DMS153 treated with DMSO at 0.1 percent for 48 hours (cell line): ENCODE results near the gene CDH23.

Experiments
- DNase-seq: peaks from one replicate; lab custom pipeline; 2025; ENCODE audit not compliant: unreplicated experiment; lab: John Stamatoyannopoulos, UW

The CDH23 gene

DNA sequence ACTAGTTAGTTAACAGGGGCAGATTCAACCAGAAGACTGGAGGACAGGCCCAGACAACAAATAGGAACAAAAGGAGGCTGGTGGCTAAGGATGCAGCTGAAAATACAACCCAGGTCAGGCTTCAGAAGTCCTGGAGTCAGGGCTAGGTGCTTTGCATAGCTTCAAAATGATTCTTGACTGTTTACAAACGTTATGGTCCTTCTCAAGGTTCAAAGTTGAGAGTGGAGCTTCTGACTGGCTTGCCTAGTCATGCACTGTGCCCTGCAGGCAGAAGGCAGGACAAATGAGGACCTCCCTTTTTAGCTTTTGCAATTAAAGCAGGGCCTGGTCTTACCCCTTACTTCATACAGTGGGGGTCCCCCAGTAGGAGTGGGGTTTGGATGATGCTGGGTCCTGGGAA, 4.4 kb upstream of the CDH23 start:
- DNase-seq, result no peak

DNA sequence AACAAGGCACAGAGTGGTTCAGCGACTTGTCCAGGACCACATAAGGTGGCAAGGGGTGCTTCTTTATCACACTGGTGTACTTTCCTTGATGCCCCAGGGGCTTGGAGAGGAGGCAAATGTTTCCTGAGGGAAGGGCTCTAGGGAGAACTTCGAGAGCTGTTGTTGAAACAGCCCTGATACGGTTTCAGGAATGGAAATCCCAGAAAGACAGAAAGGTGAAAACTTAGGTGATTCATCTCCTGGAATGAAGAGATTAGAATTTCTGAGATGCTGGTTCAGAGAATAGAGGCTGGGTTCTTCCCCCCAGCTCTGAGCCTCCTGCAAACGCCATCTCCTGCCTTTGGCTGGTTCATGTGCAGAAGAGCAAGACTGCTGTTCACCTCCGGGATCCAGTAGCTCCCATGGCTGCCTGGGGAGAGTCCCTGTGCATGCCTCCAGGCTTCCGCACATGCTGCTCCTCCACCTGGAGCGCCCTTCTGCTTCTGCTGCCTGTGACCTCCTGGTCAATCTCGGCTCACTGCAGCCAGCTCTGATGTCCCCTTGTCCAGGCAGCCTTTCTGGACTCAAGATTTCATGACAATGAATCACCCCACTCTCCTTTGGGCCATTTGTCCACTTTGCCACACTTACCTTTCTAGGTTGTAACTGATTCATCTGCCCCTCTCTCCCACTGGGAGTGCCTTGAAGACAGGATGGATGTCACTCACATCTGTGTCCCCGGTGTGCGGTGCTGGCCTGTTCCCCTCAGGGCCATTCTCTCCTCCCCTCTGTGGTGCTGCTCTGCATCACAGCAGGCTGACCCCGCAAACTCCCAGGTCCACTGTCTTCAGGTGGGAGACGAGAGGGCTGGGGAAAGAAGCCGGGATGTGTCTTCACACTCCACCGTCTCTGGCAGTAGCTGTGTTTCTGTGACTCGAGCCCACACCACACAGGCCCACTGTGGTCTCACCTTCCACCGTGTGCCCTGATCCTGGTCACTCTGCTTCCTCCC, 3.6 kb upstream of the CDH23 start:
- DNase-seq, result no peak

DNA sequence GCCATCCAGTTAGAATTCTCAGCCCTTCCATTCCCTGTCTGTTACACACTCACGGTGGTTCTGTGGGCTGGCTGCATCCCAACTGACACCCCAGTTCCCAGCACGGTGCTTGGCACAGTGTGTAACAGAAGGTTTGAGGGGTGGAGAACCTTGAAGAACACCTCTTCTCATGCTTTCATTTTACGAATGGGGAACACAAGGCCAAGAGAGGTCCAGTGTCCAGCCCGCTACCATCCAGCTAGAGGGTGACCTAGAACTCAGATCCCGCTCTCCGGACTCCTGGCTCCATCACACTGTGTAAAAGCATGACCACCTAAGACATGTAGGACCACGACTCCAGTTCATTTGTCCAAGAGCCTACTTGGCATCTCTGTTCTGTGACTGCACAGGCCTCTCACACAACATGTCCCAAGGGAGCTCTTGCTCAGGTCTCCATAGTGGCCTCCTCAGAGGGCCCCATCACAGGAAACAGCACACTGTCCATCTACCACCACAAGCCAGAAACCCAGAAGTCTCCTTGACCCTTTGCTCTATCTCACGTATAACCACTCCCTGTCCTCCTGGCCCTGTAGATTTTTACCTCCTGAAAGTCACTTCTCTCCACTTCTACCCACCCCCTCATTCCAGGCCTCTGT, 2.8 kb upstream of the CDH23 start:
- no peak for DNase-seq

DNA sequence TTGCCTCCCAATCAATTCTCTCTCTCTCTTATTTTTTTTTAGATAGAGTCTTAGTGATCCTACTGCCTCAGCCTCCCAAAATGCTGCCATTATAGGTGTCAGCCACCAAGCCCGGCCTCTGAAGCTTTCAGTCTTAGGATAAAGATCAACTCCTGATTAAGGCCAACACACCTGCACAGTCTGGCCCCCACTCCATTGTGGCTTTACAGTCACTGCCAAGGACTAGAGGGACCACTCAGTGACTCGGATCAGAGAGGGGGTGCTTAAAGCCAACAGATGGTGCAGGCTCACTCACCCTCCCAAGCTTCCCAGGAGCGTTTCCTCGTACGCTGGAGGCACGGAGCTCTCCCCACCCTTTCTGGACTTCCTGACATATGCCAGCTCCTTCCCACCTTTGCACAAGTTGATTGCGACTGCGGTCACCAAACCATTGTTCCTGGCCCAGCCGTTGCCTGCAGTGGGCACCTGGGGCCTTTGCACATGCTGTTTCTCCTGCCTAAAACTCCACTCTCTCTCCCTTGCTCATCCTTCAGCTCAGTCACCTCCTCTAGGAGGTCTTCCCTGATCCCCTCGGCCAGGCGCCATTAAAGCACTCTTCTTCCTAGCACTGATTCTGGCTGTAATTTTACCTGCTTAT, 1.7 kb upstream of the CDH23 start:
- DNase-seq, result no peak

DNA sequence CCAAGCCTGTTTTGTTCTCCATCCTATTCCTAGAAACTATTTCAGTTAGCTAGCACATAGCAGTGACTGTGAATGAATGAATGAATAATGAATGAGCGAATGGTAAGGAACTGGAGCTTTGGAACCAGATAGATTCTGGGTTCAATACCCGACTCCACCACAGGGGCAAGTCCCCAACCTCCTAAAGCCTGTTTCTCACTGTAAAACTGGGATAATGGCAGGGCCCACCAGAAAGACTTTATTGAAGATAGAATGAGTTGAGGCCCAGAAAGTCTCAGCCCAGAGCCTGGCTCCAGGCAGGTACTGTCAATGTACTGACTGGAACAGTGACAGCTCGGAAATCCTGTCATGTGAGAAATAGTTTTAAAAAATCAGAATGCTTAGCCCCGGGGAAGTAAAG, 1.1 kb upstream of the CDH23 start:
- DNase-seq, result no peak

DNA sequence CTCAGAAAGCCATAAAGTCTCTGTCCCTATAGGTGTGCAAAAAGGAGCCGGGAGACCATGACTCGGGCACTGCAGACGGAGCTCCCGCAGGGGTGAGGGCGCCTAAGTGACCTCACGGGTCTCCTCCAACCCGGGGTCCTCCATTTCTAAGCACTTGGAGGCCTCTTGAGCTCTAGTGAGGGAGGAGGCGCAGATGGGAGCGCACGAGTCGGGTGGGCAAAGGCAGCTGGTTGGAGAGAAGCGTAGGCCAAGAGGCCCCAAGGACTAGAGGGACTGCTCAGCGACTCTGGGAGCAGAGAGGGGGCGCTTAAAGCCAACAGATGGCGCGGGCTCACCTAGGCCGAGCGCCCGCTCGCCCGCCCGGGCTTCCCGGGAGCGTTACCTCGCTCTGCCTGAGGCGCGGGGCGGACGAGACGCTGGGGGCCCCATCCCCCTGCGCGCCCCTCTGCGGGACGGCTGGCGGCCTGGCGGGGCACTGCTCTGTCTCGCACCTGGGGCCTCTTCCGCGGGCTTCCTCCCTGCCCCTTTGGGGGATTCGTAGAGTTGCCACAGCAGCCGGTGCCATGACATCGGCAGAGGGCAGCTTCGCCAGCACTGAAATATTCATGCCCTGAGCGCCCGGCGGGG, 523 bp upstream of the CDH23 start:
- peak; percentile 54 for DNase-seq

DNA sequence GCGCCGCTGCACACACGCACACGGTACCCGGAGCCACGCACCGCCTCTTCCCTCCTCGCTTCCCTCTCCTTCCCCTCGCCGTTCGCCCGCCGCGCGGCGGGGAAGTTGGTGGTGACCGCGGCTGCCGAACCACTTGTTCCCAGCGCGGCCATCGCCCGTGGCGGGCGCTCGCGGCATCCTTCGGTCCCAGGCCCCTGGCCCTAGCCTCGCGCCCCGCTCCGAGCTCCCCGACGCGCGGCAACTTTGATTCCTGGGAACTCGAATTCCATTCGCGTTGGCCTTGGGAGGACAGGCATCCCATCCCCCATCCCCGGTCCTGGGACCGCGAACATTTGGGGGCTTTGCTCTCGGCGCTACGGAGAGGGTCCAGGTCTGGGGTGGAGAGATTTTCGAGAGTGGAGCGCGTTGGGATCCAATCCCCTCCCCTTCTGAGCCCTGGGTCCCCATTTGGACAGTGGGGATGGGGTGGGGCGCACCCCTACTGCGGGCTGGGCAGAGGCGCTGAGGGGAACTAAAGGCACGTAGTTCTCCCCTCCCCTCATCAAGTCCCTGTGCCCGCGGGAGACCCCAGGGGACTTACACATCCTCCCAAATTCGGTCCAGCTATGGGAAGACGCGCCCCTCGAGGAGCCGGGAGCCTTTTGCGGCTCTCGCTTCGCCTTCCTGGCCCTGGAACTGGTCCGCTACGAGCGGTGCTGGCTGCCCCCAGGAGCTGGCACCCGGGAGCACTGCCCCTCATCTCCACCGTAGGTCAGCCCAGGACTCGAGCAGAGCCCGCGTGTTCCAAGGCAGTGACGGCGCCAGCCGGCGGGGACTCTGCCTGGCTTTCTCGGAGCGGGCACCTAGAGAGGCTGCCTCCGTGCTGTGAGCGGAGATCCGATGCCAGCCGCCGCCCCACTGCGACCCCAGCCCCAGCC, 834 bp downstream of the CDH23 start:
- DNase-seq, result no peak

DNA sequence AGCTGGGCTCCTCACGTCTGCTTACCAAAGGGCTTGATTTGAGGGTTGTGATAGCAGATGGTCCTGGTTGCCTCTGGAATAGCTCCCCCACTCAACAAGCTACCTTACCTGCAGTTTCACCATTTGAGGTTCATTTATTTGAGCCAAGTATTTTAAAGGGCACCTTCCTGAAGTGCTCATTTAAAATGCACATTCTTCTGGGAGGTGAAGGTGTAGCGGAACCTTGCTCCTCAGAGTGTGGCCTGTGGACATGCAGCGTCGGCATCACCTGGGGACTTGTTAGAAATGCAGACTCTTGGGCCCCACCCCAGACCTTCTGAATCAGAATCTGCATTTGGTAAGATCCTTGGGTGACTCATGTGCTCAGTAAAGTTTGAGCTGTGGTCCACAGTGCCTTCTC, 2.3 kb downstream of the CDH23 start:
- DNase-seq, result no peak

DNA sequence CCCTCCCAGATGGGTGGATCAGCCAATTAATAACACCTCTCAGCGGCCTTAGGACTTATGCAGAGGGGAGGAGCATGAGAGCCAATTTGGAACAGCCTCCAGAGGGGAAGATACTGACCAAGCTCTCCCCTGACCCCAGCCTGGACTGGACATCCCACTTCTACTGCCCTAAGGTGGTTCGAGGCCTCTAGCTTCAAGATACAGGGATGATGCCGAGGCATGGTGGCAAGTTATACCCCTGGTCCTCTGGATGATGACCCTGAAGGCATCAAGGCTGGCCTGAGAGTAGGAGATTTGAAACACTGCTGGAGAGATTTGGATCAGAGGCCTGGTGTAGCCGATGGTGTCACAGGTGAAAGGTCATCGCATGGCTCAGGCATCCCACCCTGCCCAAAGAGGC, 3.2 kb downstream of the CDH23 start:
- no peak for DNase-seq

DNA sequence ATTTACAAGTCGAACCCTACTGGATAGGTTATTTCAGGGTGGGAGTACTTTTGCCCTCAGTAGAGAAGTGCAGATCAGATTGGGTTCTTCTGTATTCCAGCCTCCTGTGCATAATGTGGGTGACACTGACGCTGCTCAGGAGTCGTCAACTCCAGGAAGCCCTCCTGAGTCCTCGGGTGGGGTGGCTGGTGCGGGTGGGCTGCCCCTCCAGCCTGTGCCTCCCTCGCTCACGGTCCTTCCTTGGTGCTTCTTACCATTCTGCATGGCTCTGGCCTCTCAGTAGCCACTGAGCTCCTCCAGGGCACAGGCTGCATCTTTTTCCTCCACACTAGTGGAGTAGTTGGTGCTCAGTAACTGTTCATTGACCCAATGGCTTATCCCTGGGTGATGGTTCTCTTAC, 4.3 kb downstream of the CDH23 start:
- no peak for DNase-seq

DNA sequence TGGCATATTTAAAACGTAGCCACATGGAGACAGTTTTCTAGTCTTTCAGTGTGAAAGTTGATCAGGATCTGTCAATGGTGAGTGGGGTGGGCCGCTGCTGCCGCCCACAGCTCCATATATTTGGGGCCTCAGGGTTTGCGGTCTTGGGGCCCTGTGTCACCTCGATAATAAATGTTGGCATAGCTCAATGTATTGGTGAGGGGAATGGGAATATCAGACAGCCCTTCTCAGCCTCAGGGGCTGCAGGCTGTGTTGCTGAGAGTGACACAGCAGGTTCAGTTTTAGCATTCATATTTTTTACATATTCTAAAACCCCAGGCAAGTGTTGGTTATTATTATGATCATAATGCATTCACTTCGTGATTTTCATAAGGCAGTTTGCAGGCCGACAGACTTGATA, 5.3 kb downstream of the CDH23 start:
- DNase-seq, result no peak

DNA sequence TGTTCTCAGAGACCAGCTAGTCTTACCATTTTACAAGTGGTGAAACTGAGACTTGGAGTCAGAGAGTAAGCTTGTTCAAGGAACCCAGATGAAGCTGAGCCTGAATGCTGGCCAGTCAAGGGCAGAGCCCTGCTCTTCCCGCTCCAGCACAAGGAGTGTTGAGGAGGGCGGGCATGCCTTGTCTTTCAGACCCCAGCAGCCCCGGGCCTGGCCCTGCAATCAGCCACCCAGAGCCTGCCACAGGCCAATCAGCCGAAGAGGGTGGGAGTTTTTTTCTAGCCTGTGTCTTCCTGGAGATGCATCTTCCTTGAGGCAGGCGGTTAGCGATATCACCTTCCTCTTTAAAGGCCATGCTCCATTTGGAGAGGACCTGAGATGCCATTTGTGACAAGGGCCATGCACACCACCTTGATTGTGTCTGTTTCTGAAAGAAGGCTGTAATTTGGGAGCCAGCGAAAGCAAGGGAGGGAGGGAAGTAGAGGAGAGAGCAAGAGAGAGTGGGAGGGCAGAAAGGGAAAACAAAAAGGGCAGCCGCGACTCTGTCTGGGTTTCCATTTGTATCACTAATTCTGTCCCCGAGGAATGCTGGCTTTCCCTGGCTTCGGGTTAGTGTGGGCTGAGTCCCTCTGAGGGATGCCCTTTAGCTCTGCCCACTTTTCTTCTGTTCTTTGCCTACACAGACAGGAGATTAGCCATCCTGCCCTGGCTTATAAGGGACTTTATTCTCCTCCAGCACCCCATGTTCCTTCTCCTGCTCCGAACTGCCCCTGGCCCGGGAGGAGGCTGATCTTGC, 8.0 kb downstream of the CDH23 start:
- no peak for DNase-seq

DNA sequence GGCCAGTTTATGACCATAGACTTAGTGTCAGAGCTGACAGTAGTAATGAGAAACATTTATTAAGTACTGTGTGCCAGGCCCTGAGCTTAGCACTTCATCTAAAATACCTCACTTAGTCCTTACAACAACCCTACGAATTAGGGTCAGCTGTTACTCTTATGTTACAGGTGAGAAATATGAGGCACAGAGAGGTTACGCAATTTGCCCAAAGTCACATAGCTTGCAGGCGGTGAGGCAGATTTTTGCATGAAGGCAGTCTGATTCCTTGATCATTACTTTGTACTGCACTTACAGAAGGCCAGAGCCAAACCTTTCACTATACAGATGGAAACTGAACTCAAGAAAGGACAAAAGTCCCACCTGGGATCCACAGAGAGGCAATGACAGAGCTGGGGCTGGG, 10.2 kb downstream of the CDH23 start:
- DNase-seq, result no peak

DNA sequence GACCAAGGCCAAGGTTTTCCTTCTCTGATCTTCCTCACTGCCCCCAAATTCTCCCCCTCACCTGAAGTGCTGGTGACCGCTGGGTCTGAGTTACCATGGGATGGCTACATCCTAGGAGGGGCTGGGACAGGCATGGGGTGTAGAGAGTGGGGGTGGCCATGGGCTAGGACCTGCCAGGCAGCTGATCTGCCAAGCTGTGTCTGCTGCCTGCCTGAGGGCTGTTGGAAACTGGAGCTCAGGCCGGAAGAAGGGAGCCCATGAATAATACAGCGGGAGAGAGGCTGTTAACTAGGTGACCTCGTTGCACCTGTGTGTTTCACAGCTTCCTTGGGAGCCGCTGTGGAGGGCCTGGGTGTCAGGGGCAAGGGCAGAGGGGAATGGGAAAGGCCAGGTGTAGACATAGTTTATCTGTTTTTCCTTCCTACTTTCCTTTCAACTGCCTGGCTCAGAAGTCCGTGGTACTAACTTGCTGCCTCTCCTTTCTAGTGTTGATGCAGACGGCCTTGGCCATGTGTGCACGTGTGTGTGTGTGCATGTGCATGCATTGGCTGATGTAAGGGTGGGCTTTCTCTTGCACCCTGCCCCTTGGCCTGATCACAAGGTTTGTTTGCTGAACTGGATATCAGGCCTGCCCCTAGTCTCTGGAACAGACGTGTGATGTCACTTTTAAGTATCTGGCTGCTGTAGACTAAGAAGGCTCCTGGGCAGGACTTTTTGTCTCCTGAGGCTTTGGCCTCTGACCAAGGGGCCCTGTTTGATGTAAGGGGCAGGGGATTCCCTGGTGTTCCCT, 11.9 kb downstream of the CDH23 start:
- DNase-seq, result no peak

DNA sequence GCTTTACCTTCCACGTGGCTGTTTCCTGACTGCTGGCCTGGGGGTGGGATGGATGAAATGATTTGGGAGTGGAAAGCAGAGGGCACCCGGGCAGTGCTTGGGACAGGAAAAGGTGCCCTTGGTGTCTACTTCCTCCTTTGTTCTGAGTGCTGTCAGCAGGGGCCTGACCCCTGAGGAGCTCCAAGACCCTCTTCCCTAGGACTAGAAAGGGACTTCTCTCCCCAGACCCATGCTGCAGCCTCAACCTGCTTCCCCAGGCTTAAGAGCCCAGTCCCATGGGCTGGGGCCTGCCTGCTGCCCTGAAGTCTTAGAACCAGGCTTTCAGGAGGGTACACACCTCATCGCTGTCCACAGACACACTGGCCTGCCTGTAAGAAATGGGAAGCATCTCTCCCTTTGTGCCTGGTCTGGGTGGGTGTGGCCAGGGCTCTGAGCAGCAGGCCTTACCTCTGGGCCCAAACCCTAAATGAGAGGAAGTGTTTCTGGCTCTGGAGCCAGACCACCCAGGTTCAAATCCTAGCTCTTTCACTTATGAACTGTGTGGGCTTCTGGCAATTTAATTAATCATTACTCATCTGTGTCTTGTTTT, 12.9 kb downstream of the CDH23 start:
- DNase-seq, result no peak

DNA sequence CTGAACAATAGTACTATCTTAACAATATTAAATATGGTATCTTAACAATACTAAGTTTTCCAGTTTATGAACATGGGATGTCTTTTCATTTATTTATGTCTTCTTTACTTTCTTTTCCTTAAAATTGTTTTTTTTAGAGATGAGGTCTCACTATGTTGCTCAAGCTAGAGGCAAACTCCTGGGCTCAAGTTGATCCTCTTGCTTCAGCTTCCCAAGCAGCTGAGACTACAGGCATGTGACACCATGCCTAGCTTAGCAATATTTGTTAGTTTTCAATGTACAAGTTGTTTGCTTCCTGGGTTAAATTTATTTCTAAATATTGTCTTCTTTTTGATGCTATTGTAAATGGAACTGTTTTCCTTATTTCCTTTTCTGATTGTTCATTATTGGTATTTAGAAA, 16.9 kb downstream of the CDH23 start:
- DNase-seq, result no peak

DNA sequence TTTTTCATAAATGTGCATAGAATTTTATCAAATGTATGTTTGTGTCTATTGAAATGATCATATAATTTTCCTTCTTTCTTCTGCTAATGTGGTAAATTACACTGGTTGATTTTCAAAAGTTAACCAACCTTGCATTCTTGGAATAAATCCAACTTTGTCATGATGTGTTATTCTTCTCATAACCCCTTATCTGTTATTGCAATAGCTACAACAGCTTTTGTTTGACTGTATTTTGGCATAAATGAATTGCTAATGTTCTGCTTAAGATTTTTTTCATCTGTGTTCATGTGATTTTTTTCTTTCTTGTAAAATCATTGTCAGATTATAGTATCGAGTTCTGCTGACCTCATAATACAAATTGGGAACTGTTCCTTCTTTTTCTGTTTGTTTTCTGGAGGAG, 17.6 kb downstream of the CDH23 start:
- no peak for DNase-seq

DNA sequence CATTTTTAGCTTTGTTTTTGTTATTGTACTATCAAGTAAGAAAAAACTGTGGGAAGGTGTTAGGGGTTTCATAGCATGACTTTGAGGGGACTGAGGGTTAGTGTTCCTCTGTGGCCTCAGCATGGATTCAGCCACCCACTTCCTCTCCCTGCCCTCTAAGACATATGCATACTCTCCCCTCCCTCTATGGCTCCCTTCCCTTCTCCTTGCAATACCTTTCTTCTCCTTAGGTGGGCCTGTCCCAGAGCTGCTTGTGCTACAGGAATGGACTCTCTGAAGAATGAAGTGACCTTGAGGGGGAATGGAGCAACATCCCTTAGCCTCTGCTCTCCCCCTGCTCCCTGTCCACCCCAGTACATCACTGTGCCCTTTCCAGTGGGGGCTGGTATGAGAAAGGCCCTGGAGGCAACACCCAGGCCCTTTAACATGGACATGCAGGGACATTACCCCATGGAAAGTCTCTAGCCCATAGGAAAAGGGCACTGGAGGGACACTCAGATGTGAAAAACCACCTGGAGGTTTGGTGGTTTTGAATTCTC, 22.4 kb downstream of the CDH23 start:
- no peak for DNase-seq
